KMS-11 (cell line): ENCODE data around the gene PRR19.

Source experiments
- H2AFZ ChIP-seq: fragments of 200-600 bp; sonication (generic); 2 replicates; pipeline ENCODE4 v1.6.1; 2016; ENCODE audit warnings: antibody characterized with exemption, mixed run types, low read depth
- H3K27ac ChIP-seq: fragments of 200-600 bp; sonication (generic); 2 replicates; pipeline ENCODE4 v1.6.1; 2016; ENCODE audit warnings: mild to moderate bottlenecking, mixed run types
- H3K27me3 ChIP-seq: fragments of 200-600 bp; sonication (generic); 2 replicates; pipeline ENCODE4 v1.6.1; 2017; ENCODE audit warnings: mild to moderate bottlenecking, low read depth, mixed run types, moderate library complexity; ENCODE audit not compliant: insufficient read depth
- H3K36me3 ChIP-seq: fragments of 200-600 bp; sonication (generic); 2 replicates; pipeline ENCODE4 v1.6.1; 2017; ENCODE audit warnings: mild to moderate bottlenecking, mixed run types; ENCODE audit not compliant: insufficient read depth
- H3K4me1 ChIP-seq: fragments of 200-600 bp; sonication (generic); 2 replicates; pipeline ENCODE4 v1.6.1; 2016; ENCODE audit warnings: mild to moderate bottlenecking, low read depth, mixed run types; ENCODE audit not compliant: poor library complexity, severe bottlenecking
- H3K4me2 ChIP-seq: fragments of 200-600 bp; sonication (generic); 2 replicates; pipeline ENCODE4 v1.7.0; 2016; ENCODE audit warnings: mild to moderate bottlenecking, mixed run types
- H3K4me3 ChIP-seq: fragments of 200-600 bp; sonication (generic); IDR thresholded peaks from 2 replicates; pipeline ENCODE4 v1.6.1; 2017; ENCODE audit warnings: low read depth, low read length, mixed read lengths; ENCODE audit not compliant: insufficient read depth
- H3K79me2 ChIP-seq: fragments of 200-600 bp; sonication (generic); 2 replicates; pipeline ENCODE4 v1.6.1; 2016; ENCODE audit warnings: low read depth, mixed run types; ENCODE audit not compliant: insufficient read depth
- H3K9ac ChIP-seq: fragments of 200-600 bp; sonication (generic); 2 replicates; pipeline ENCODE4 v1.6.1; 2016; ENCODE audit warnings: mild to moderate bottlenecking, mixed run types
- H4K20me1 ChIP-seq: fragments of 200-600 bp; sonication (generic); 2 replicates; pipeline ENCODE4 v1.6.1; 2016; ENCODE audit warnings: mild to moderate bottlenecking, mixed run types; ENCODE audit not compliant: insufficient read depth
- CTCF ChIP-seq: fragments of 200-600 bp; sonication (generic); conservative IDR thresholded peaks from 2 replicates; pipeline ENCODE4 v1.6.1; 2017; ENCODE audit warnings: low read depth, mild to moderate bottlenecking, antibody characterized with exemption, low read length, moderate library complexity, mixed read lengths

PRR19 gene

GRCh38 chr19:42301646-42302203, at the start of gene PRR19:
Gene PRR19, plus strand, starts transcription at chr19:42302132. Its CDS starts 7,453 bp downstream, at chr19:42309585.
- Histone ChIP-seq H3K36me3 (no peaks in the 10 kb centered on the region), H3K27ac (no peak within 1 kb of the TSS; the same call in 1 of the 2 replicates), H3K4me3 (no peak within 1 kb of the TSS), H3K79me2 (no peaks in the 10 kb centered on the region), H3K4me1 (peaks cover 13% of the 10 kb centered on the region), H3K9ac (peak within 1 kb of the TSS; percentile 62; the same call in 1 of the 2 replicates), H4K20me1 (no peaks in the 10 kb centered on the region), H3K27me3 (no peaks in the 10 kb centered on the region), H3K4me2 (peak within 1 kb of the TSS; percentile 83), H2AFZ (peak within 1 kb of the TSS; percentile 96)
- no peak for TF ChIP-seq CTCF

- peaks cover 25% of the 10 kb centered on the region; the same call in 1 of the 2 replicates for H3K79me2 ChIP-seq
- peak overlapping the region; percentile 34; the same call in 1 of the 2 replicates for H3K9ac ChIP-seq
- no peak overlapping the region for H2AFZ ChIP-seq
- TF ChIP-seq CTCF: no peak
- no peak overlapping the region for H3K27ac ChIP-seq
- H3K4me2 ChIP-seq: peak overlapping the region; percentile 86; the same call in 1 of the 2 replicates
- no peaks in the 10 kb centered on the region for H3K36me3 ChIP-seq
- H3K4me1 ChIP-seq: peaks cover 8% of the 10 kb centered on the region
- no peaks in the 10 kb centered on the region for H4K20me1 ChIP-seq
- no peak overlapping the region for H3K4me3 ChIP-seq
- peaks cover 10% of the 10 kb centered on the region; the same call in 1 of the 2 replicates for H3K27me3 ChIP-seq
These were observed 49.3 kb upstream of the PRR19 start for GRCh38 chr19:42252365-42253244.

- Histone ChIP-seq H3K36me3 (no peaks in the 10 kb centered on the region), H4K20me1 (no peaks in the 10 kb centered on the region), H3K4me1 (peaks cover 8% of the 10 kb centered on the region), H3K4me2 (peak overlapping the region; percentile 86; the same call in 1 of the 2 replicates), H3K79me2 (peaks cover 25% of the 10 kb centered on the region; the same call in 1 of the 2 replicates), H3K9ac (peak overlapping the region; percentile 89), H3K27me3 (peaks cover 10% of the 10 kb centered on the region; the same call in 1 of the 2 replicates), H3K4me3 (peak overlapping the region; percentile 21), H2AFZ (no peak overlapping the region; the same call in 1 of the 2 replicates), H3K27ac (peak overlapping the region; percentile 77)
- TF ChIP-seq CTCF: no peak
These were observed 48.5 kb upstream of the PRR19 start for GRCh38 chr19:42253245-42254088.
